ENCODE measurements around the gene CASKIN1.

Gene CASKIN1

DNA sequence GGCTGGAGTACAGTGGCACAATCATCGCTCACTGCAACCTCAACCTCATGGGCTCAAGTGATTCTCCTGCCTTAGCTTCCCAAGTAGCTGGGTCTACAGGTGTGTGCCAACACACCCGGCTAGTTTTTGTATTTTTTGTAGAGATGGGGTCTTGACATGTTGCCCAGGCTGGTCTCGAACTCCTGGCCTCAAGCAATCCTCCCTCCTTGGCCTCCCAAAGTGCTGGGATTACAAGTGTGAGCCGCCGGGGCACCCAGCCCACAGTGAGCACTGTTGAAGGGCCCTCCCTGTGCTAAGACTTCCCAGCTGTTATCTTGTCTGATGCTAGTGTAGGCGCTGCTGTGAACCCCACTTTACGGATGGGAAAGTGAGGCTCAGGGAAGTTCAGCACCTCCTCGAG is 8.0 kb downstream of the CASKIN1 start:
- Histone ChIP-seq H3K4me3 (ENCODE audit: insufficient read length, low read depth) (no peak overlapping the region), H3K9me3 (ENCODE audit: insufficient read depth, low read length) (no peaks in the 10 kb centered on the region), H3K4me1 (ENCODE audit: insufficient read depth, insufficient read length) (peaks cover 21% of the 10 kb centered on the region), H3K27me3 (ENCODE audit: insufficient read depth, insufficient read length) (no peaks in the 10 kb centered on the region), H3K9ac (ENCODE audit: insufficient read length, low read depth) (no peak overlapping the region), H3K36me3 (ENCODE audit: insufficient read depth, insufficient read length, low read length) (peaks cover 3% of the 10 kb centered on the region)
- no peak for DNase-seq (ENCODE audit: low read depth, low spot score)
- TF ChIP-seq ZNF274 (IDR thresholded peaks at IDR 0.05; ENCODE audit: low read depth, low read length) = no peak
- no peak for TF ChIP-seq YY1 (IDR thresholded peaks at IDR 0.05; ENCODE audit: insufficient read depth, insufficient read length)
- TF ChIP-seq SUZ12 (IDR thresholded peaks at IDR 0.05; ENCODE audit: extremely low read depth, insufficient read depth, insufficient read length) = no peak

DNA sequence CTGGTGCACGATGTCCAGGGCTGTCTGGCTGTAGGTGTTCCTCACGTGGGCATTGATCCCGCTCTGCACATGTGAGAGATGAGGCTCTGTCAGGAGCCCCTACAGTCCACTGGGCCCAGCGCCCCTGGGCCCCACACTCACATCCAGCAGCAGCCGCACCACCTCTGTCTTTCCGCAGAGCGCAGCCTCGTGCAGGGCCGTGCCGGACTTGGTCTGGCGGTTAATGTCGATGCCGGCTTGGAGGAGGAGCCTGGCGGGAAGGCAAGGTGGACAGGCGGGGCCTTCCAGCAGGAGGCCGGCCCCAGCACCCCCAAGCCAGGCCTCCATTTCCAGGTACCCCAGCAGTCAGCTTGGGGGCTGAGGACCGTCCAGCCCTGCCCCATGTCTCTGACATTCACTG is 9.2 kb downstream of the CASKIN1 start:
- H3K9ac ChIP-seq (ENCODE audit: insufficient read length, low read depth) = no peak overlapping the region
- H3K27me3 ChIP-seq (ENCODE audit: insufficient read depth, insufficient read length) = no peaks in the 10 kb centered on the region
- peaks cover 8% of the 10 kb centered on the region for H3K36me3 ChIP-seq (ENCODE audit: insufficient read depth, insufficient read length, low read length)
- DNase-seq (ENCODE audit: low read depth, low spot score) = no peak
- peaks cover 26% of the 10 kb centered on the region for H3K4me1 ChIP-seq (ENCODE audit: insufficient read depth, insufficient read length)
- no peaks in the 10 kb centered on the region for H3K9me3 ChIP-seq (ENCODE audit: insufficient read depth, low read length)
- TF ChIP-seq ZNF274 (IDR thresholded peaks at IDR 0.05; ENCODE audit: low read depth, low read length) (no peak), SUZ12 (IDR thresholded peaks at IDR 0.05; ENCODE audit: extremely low read depth, insufficient read depth, insufficient read length) (no peak), YY1 (IDR thresholded peaks at IDR 0.05; ENCODE audit: insufficient read depth, insufficient read length) (no peak)
- no peak overlapping the region for H3K4me3 ChIP-seq (ENCODE audit: insufficient read length, low read depth)

DNA sequence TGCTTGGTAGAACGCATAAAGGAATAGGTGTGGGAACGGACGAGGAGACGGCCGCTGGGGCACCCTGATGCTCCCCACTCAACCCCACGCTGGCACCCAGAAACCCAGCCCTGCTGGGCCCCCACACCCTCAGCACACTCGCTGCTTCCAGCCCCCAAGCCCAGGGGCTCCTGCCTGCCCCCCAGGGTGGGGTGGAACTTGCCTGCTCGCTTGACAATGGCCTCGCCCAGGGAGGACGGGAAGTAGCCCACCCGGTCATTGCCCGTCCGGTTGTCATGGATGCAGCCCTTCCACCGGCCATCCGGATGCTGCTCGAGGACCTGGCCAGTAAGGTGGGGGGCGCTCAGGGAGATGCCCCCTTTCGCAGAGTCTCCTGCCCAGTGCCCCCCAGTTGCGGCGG is 9.9 kb downstream of the CASKIN1 start:
- no peak overlapping the region for H3K9ac ChIP-seq (ENCODE audit: insufficient read length, low read depth)
- DNase-seq (ENCODE audit: low read depth, low spot score) = no peak
- peaks cover 14% of the 10 kb centered on the region for H3K36me3 ChIP-seq (ENCODE audit: insufficient read depth, insufficient read length, low read length)
- H3K27me3 ChIP-seq (ENCODE audit: insufficient read depth, insufficient read length) = no peaks in the 10 kb centered on the region
- no peak overlapping the region for H3K4me3 ChIP-seq (ENCODE audit: insufficient read length, low read depth)
- no peak for TF ChIP-seq SUZ12 (IDR thresholded peaks at IDR 0.05; ENCODE audit: extremely low read depth, insufficient read depth, insufficient read length)
- TF ChIP-seq YY1 (IDR thresholded peaks at IDR 0.05; ENCODE audit: insufficient read depth, insufficient read length) = no peak
- no peak for TF ChIP-seq ZNF274 (IDR thresholded peaks at IDR 0.05; ENCODE audit: low read depth, low read length)
- peaks cover 29% of the 10 kb centered on the region for H3K4me1 ChIP-seq (ENCODE audit: insufficient read depth, insufficient read length)
- no peaks in the 10 kb centered on the region for H3K9me3 ChIP-seq (ENCODE audit: insufficient read depth, low read length)

DNA sequence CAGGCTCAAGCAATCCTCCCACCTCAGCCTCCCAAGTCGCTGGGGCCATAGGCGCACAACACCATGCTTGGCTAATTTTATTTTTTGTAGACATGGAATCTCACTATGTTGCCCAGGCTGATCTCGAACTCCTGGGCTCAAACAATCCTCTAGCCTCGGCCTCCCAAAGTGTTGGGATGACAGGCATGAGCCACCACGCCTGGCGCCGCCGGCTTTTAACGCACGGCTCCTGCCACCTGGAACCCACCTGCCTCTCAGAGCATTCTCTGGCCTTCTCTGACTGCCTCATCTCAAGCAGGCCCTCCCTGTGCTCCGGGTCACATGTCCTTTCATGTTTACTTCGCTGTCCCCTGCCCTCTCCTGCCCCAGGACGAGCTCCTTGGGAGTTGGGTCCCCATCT is 10.3 kb downstream of the CASKIN1 start:
- TF ChIP-seq SUZ12 (IDR thresholded peaks at IDR 0.05; ENCODE audit: extremely low read depth, insufficient read depth, insufficient read length) (no peak), ZNF274 (IDR thresholded peaks at IDR 0.05; ENCODE audit: low read depth, low read length) (no peak), YY1 (IDR thresholded peaks at IDR 0.05; ENCODE audit: insufficient read depth, insufficient read length) (no peak)
- Histone ChIP-seq H3K9ac (ENCODE audit: insufficient read length, low read depth) (no peak overlapping the region), H3K9me3 (ENCODE audit: insufficient read depth, low read length) (no peaks in the 10 kb centered on the region)

DNA sequence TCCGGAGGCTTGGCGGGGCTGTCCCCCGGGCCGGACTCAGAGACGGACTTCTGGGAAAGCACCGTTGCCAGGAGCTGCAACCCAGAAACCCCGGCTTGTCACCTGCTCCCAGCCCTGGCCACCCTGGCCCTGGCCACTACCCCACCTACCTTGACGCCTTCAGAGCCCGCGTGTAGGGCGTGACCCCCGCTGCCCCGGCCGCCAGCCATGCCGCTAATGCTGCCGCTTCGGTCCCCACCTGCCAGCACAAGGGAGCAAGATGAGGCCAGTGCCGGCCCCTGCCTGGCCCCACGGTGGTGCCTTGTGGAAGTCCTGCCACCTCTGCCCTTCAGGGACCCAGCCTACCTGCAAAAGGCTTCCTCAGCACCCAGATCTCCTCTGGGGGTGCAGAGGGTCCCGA is 11.4 kb downstream of the CASKIN1 start:
- Histone ChIP-seq H3K9me3 (ENCODE audit: insufficient read depth, low read length) (no peaks in the 10 kb centered on the region), H3K27me3 (ENCODE audit: insufficient read depth, insufficient read length) (no peaks in the 10 kb centered on the region), H3K36me3 (ENCODE audit: insufficient read depth, insufficient read length, low read length) (peaks cover 14% of the 10 kb centered on the region), H3K4me1 (ENCODE audit: insufficient read depth, insufficient read length) (peaks cover 18% of the 10 kb centered on the region), H3K4me3 (ENCODE audit: insufficient read length, low read depth) (no peak overlapping the region), H3K9ac (ENCODE audit: insufficient read length, low read depth) (no peak overlapping the region)
- DNase-seq (ENCODE audit: low read depth, low spot score) = no peak
- TF ChIP-seq SUZ12 (IDR thresholded peaks at IDR 0.05; ENCODE audit: extremely low read depth, insufficient read depth, insufficient read length) = no peak
- no peak for TF ChIP-seq ZNF274 (IDR thresholded peaks at IDR 0.05; ENCODE audit: low read depth, low read length)
- no peak for TF ChIP-seq YY1 (IDR thresholded peaks at IDR 0.05; ENCODE audit: insufficient read depth, insufficient read length)

More for the DNA sequence above, 10.3 kb downstream of the CASKIN1 start:
- H3K4me1 ChIP-seq (ENCODE audit: insufficient read depth, insufficient read length) = peaks cover 28% of the 10 kb centered on the region
- DNase-seq (ENCODE audit: low read depth, low spot score) = no peak
- H3K27me3 ChIP-seq (ENCODE audit: insufficient read depth, insufficient read length) = no peaks in the 10 kb centered on the region
- peaks cover 14% of the 10 kb centered on the region for H3K36me3 ChIP-seq (ENCODE audit: insufficient read depth, insufficient read length, low read length)
- H3K4me3 ChIP-seq (ENCODE audit: insufficient read length, low read depth) = no peak overlapping the region

DNA sequence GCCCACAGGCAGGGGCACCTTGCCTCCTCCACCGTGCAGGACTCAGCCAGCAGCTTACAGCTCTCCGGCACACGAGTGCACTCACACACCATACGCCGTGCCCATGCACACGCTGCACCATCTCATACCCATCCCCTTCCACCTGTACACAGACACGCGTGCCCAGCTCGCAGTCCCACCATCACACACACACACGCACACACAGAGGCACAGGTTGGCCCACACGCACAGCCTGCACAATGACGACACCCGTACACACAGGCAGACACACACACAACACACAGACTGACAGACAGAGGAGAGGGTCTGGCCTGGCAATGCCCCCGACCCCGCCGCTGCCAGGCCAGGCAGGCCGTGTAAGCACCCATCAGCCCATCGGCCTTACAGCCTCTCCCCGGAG is 12.1 kb downstream of the CASKIN1 start:
- no peak for TF ChIP-seq SUZ12 (IDR thresholded peaks at IDR 0.05; ENCODE audit: extremely low read depth, insufficient read depth, insufficient read length)
- TF ChIP-seq ZNF274 (IDR thresholded peaks at IDR 0.05; ENCODE audit: low read depth, low read length) = no peak
- no peaks in the 10 kb centered on the region for H3K9me3 ChIP-seq (ENCODE audit: insufficient read depth, low read length)
- peaks cover 19% of the 10 kb centered on the region for H3K4me1 ChIP-seq (ENCODE audit: insufficient read depth, insufficient read length)
- H3K9ac ChIP-seq (ENCODE audit: insufficient read length, low read depth) = no peak overlapping the region
- no peaks in the 10 kb centered on the region for H3K27me3 ChIP-seq (ENCODE audit: insufficient read depth, insufficient read length)
- H3K36me3 ChIP-seq (ENCODE audit: insufficient read depth, insufficient read length, low read length) = peaks cover 14% of the 10 kb centered on the region
- DNase-seq (ENCODE audit: low read depth, low spot score) = no peak
- no peak overlapping the region for H3K4me3 ChIP-seq (ENCODE audit: insufficient read length, low read depth)

DNA sequence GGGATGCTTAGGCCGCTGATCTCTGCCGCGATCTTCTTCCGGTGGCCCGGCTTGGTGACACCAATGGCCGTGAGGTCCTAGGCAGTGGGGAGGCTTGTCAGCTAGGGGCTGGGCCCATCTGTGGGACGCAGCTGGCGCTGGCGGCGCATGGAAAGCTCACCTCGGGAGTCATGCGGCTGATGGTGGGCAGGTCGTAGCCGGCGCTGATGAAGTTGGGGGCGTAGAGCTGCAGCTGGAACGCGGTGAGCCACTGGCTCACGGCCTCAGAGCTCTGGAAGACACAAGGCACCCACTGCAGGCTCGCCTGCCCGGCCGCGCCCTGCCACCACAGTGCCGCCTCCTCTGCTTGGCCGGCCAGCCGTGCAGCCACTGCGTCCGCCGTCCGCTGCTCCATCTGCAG is 12.7 kb downstream of the CASKIN1 start:
- no peak for TF ChIP-seq YY1 (IDR thresholded peaks at IDR 0.05; ENCODE audit: insufficient read depth, insufficient read length)
- no peak for TF ChIP-seq SUZ12 (IDR thresholded peaks at IDR 0.05; ENCODE audit: extremely low read depth, insufficient read depth, insufficient read length)
- TF ChIP-seq ZNF274 (IDR thresholded peaks at IDR 0.05; ENCODE audit: low read depth, low read length) = no peak

DNA sequence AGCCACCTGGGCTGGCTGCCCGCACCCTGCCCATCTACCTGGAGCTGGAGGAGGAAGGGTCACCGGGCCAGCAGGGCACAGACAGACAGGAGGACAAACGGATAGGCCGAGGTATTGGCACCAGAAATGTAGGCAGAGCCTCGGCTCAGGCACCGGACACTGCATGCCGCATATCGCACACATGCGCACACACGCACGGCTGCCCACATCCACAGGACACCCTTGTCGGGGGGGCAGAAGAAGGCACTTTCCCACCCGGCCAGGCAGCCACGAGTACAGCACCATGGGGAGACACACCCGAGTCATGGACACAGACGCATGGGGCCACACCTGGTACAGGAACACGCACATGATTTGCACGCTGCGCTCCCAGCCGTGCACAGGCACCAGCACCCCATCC is 14.5 kb downstream of the CASKIN1 start:
- peaks cover 19% of the 10 kb centered on the region for H3K4me1 ChIP-seq (ENCODE audit: insufficient read depth, insufficient read length)
- H3K4me3 ChIP-seq (ENCODE audit: insufficient read length, low read depth) = no peak overlapping the region
- TF ChIP-seq SUZ12 (IDR thresholded peaks at IDR 0.05; ENCODE audit: extremely low read depth, insufficient read depth, insufficient read length) (no peak), YY1 (IDR thresholded peaks at IDR 0.05; ENCODE audit: insufficient read depth, insufficient read length) (no peak), ZNF274 (IDR thresholded peaks at IDR 0.05; ENCODE audit: low read depth, low read length) (no peak)
- peak overlapping the region; percentile 32 for H3K9ac ChIP-seq (ENCODE audit: insufficient read length, low read depth)
- H3K36me3 ChIP-seq (ENCODE audit: insufficient read depth, insufficient read length, low read length) = peaks cover 29% of the 10 kb centered on the region
- no peaks in the 10 kb centered on the region for H3K27me3 ChIP-seq (ENCODE audit: insufficient read depth, insufficient read length)
- no peaks in the 10 kb centered on the region for H3K9me3 ChIP-seq (ENCODE audit: insufficient read depth, low read length)
- DNase-seq (ENCODE audit: low read depth, low spot score) = no peak

More for the DNA sequence above, 12.7 kb downstream of the CASKIN1 start:
- Histone ChIP-seq H3K36me3 (ENCODE audit: insufficient read depth, insufficient read length, low read length) (peaks cover 14% of the 10 kb centered on the region), H3K27me3 (ENCODE audit: insufficient read depth, insufficient read length) (no peaks in the 10 kb centered on the region), H3K4me1 (ENCODE audit: insufficient read depth, insufficient read length) (peaks cover 19% of the 10 kb centered on the region), H3K4me3 (ENCODE audit: insufficient read length, low read depth) (no peak overlapping the region), H3K9ac (ENCODE audit: insufficient read length, low read depth) (no peak overlapping the region), H3K9me3 (ENCODE audit: insufficient read depth, low read length) (no peaks in the 10 kb centered on the region)
- no peak for DNase-seq (ENCODE audit: low read depth, low spot score)

All from NT2/D1 (cell line).